Stimulated activated CD8-positive, alpha-beta memory T cell treated with anti-CD3 and anti-CD28 coated beads, Interleukin-4, amount 100 ng/mL, for 48 hours (primary cell): Measurements from ENCODE around the gene EYS.
"Not testable (repeated sequence)": the region's sequence is repeated elsewhere in the genome, so short reads cannot be mapped to it uniquely, and the experiment has no call there.

Experiments
- DNase-seq: peaks from one replicate; pipeline ENCODE4 v3.0.0-alpha.2; 2020

The EYS gene

DNA sequence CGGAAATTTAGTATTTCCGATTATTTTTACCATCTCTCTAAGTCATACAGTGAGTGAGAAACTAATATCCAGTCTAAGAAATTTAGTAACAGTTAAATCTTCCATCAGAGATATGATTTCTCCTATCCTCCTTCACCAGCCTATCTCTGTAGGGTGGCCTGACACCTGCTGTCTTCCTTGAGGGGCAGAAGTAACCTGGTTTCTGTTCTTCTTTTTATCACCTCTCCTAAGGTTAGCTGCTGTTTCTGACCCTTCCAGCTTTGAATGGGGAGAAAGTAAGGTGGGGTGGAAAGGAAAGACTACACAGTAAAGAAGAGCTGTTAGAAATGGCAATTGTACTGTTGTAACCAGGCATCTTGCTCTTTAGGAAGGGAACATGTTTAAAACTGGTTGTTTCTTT, 1623.8 kb downstream of the EYS start:
- DNase-seq = no peak

GRCh38 chr6:64081453-64081852, 1625.6 kb downstream of the EYS start:
- no peak for DNase-seq

GRCh38 chr6:64074981-64075380, 1632.0 kb downstream of the EYS start:
- DNase-seq = no peak

- no peak for DNase-seq
Observed at GRCh38 chr6:64072686-64073085, 1634.3 kb downstream of the EYS start.

- no peak for DNase-seq
Observed at GRCh38 chr6:64064919-64065318, 1642.1 kb downstream of the EYS start.

DNA sequence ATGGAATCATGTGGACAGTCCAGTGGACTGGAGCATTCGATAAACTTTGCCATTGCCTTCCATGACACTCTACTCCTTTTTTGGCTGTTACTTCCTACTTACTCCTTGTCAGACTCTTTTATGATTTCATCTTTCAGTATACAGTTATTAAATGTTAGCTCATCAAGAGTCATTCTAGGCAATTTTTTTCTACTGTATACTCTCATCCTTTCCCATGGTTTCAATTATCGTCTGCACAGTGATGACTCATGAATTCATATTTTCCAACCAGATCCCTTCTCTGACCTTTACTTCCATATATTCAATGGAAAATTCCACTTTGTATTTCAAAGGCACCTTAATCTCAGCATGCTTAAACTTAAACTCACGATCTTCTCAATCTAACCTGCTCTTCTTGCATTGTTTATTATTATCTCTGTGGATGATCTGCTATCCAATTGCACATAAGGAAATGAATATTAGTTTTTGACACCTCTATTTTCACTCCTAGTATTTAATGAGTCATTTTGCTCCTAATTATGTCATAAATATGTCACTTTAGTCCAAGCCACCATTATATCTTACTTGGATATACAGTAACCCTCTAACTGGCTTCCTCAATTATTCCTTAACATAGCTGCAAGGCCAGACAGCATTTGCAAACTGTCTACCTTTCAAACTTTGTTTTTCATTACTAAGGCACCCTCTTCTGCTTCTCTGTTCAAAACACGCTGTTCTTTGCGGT, 1643.9 kb downstream of the EYS start:
- no peak for DNase-seq

DNA sequence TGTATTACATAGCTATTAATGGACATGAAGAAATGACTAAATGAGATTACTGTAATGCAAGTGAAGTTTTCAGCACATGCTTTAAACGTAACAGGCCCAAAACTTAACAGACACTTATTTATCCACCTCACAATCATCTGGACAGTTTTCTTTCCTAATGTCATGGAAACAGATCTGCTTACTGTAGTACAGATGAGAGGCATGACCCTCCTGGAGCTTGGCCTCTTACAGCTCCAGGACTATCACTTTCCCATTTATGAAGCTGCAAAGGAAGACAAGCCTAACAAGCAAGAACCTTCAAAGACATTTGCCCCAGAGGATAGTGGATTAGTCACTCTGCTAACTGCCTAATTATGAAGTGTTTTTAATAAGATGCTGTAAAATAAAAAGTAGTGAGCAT, 1652.2 kb downstream of the EYS start:
- no peak for DNase-seq

DNA sequence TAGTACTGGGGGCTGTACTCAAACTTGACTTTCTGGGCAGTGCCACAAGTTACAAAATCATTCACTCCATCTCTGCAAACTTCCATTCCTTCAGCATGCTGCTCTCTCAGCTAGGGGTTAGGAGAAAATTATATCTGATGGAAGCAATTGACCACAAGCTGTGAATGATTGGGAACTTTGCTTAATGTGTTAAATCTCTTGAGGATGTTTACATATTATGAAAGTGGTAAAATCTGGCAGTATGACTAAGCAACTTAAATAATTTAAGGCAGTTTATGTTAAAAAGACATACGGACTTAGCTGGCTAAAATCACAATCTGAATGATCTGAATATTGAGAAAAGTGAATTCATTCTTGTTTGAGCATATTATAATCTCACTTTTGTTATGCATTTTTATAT, 1656.4 kb downstream of the EYS start:
- DNase-seq = no peak

GRCh38 chr6:64049736-64050135, 1657.3 kb downstream of the EYS start:
- no peak for DNase-seq

DNA sequence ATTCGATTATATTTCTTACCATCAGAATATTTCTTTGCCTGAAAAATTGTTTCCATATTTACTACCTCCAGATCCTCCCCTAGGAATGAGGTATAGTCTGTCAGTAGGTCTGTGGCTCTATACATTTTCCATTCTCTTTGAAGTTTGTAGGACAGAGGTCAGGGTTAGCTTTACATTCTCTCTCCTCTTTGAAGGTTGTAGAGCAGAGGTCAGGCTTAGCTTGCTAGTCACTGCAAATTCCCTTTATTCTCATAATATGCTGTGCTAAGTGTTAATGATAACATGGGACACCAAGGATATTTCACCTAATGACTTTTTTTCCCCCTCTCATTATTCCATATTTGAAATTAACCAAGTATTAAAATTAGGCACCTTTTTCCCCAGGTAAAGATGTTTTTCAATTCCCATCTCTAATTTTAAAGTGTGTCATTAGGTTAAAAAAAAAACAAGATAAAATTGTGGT, 1660.2 kb downstream of the EYS start:
- no peak for DNase-seq

GRCh38 chr6:64041373-64041772, 1665.7 kb downstream of the EYS start:
- DNase-seq = no peak

GRCh38 chr6:64040113-64040512, 1666.9 kb downstream of the EYS start:
- no peak for DNase-seq

DNA sequence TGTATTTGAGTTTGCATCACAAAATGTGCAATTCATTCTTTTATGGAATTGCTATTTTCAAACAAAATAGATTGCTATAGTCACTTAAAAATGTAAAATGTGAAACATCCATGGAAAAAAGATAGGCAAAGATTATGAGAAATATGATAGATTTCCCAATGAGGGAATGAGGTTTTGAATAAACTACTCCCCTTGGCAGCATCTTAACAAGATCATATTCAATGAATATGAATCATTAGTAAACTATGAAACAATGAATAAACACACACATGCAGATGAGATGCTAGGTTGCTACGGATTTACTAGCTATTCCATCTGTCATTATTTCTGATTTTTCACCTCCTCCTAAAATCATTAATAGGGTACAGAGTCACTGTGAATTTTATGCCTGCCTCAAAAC, 1669.6 kb downstream of the EYS start:
- no peak for DNase-seq

GRCh38 chr6:64034910-64035655, 1671.9 kb downstream of the EYS start:
- DNase-seq = no peak

DNA sequence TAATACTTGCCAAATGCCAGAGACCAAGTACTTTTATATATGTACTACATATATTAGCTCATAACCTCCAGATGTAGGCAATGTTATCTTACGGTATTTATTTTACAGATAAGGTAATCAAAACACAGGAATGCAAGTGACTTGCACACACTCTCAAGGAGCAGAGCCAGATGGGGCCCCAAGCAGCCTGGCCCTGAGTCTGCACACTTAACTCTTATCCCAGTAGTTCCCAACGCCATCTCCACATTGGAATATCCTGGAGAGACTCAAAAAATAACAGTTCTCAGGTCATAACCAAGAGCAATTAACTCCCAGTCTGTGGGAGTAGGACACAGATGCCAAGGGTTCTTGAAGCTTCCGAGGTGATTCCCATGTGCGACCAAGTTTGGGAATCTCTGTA, 1672.7 kb downstream of the EYS start:
- DNase-seq = no peak

DNA sequence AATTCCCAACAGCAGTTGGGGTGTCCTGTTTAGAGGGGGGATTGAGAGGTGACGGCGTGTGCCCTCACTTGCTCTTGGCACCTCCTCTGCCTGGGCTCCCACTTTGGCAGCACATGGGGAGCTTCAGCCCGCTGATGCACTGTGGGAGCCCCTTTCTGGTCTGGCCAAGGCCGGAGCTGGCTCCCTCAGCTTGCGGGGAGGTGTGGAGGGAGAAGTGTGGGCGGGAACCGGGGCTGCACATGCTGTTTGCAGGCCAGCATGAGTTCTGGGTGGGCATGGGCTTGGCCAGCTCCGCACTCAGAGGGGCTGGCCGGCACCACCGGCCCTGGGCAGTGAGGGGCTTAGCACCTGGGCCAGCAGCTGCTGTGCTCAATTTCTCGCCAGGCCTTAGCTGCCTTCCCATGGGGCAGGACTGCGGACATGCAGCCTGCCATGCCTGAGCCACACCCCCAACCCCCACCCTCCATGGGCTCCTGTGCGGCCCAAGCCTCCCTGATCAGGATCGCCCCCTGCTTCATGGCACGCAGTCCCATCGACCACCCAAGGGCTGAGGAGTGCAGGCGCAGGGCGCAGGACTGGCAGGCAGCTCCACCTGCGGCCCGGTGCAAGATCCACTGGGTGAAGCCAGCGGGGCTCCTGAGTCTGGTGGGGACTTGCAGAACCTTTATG, 1675.9 kb downstream of the EYS start:
- DNase-seq = not testable (repeated sequence)

- no peak for DNase-seq
Observed at GRCh38 chr6:64023693-64024092, 1683.3 kb downstream of the EYS start.

DNA sequence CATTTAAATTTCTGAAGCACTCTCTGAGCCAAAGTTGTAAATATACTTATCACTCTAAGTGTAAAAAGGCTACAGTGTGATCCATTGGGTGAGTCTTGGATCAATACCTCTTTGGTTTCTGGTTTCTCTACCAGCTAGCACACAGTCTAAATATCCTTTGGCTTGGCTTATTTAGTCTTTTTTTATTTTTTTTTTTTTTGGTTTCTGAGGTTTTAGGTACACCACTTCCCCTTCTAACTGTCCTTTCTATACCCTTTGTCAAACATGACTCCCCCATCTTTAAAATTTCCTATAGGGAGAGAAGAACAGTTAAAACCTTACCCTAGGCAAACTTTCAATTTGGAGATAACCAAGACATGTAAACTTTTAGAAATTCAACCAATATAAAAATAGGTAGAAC, 1692.4 kb downstream of the EYS start:
- no peak for DNase-seq

DNA sequence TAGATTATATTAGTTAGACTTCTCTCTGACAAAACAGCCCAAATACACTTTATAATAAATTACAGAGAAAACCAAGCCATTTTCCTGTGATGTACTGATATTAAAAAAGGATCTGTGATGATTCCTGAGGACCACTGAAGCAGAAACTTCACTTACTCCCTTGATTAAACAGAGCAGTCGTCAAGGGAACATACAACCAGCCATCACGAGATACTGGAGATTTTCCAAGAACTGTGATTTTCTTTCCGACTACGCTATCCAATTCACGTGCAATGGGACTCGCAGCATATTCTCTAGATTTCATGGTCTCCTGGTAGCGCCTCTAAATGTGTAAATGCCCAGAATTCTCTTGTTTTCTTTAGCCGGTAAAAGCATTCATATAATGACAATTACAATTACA, 1694.0 kb downstream of the EYS start:
- no peak for DNase-seq

- DNase-seq = no peak
Observed at GRCh38 chr6:64012351-64013001, 1694.5 kb downstream of the EYS start.

DNA sequence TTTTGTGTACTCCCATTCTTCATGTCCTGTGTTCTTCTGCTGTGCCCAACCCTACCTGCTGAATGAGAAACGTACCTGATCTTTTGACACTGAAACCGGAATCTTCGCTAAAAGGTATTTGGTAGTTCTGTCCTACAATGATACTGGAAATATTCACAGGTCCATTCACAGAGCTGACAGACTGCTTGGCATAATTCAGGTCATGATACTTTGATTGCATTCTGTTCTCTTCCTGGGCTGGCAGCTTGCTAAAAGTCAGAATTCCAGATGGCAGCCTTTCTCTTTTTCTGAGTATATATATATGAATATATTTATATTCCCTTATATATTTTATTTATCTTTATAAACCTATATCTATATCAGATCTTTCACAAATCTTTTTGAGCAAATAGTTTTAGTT, 1696.4 kb downstream of the EYS start:
- no peak for DNase-seq

- no peak for DNase-seq
Observed at GRCh38 chr6:64010010-64010409, 1697.0 kb downstream of the EYS start.

DNA sequence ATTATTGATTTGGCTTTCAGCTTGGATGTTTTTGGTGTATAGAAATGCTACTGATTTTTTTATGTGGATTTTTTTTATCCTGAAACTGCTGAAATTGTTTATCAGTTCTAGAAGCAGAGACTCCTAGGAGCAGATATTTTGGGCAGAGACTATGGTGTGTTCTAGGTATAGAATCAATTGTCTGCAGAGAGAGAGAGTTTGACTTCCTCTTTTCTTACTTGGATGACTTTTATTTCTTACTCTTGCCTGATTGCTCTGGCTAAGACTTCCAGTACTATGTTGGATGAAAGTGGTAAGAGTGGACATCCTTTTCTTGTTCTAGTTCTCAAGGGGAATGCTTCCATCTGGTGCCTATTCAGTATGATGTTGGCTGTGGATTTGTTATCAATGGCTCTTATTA, 1700.8 kb downstream of the EYS start:
- no peak for DNase-seq
